H9 (cell line): ENCODE results near the gene GRIK3. TPM values are rescaled to one million over a fixed set of nuclear protein-coding genes. Genes with fewer than 3 reads are reported as not detected.

Source experiments
- DNase-seq: peaks from one replicate; pipeline ENCODE4 v3.0.0-alpha.2; 2017
- H2AFZ ChIP-seq: one replicate; pipeline ENCODE4 v1.6.1; 2013; ENCODE audit warnings: mild to moderate bottlenecking, low read length, control low read depth, moderate library complexity
- H2AK5ac ChIP-seq: 2 replicates; pipeline ENCODE4 v1.6.1; 2013; ENCODE audit warnings: low read length, control low read depth, mixed read lengths; ENCODE audit not compliant: insufficient read length
- H2BK120ac ChIP-seq: one replicate; pipeline ENCODE4 v1.6.1; 2013; ENCODE audit warnings: low read depth, mild to moderate bottlenecking, low read length, control low read depth, inconsistent platforms; ENCODE audit not compliant: poor library complexity, severe bottlenecking
- H2BK12ac ChIP-seq: 2 replicates; pipeline ENCODE4 v1.6.1; 2013; ENCODE audit warnings: low read length, control low read depth, mixed read lengths, low read depth; ENCODE audit not compliant: insufficient read length
- H2BK15ac ChIP-seq: 2 replicates; pipeline ENCODE4 v1.6.1; 2013; ENCODE audit warnings: low read depth, low read length, control low read depth
- H2BK20ac ChIP-seq: one replicate; pipeline ENCODE4 v1.6.1; 2013; ENCODE audit warnings: low read depth, mild to moderate bottlenecking, low read length, control low read depth, inconsistent platforms; ENCODE audit not compliant: poor library complexity, severe bottlenecking
- H2BK5ac ChIP-seq: 2 replicates; pipeline ENCODE4 v1.6.1; 2013; ENCODE audit warnings: low read length, control low read depth, mixed read lengths; ENCODE audit not compliant: insufficient read length
- H3K14ac ChIP-seq: 2 replicates; pipeline ENCODE4 v1.6.1; 2013; ENCODE audit warnings: low read length, control low read depth; ENCODE audit not compliant: insufficient read depth
- H3K18ac ChIP-seq: 2 replicates; pipeline ENCODE4 v1.6.1; 2013; ENCODE audit warnings: low read depth, mild to moderate bottlenecking, mixed read lengths, low read length, control low read depth; ENCODE audit not compliant: insufficient read length
- H3K23ac ChIP-seq: 2 replicates; pipeline ENCODE4 v1.6.1; 2013; ENCODE audit warnings: low read length, control low read depth, mixed read lengths, low read depth; ENCODE audit not compliant: insufficient read length
- H3K23me2 ChIP-seq: 2 replicates; pipeline ENCODE4 v1.6.1; 2013; ENCODE audit warnings: low read depth, mild to moderate bottlenecking, mixed read lengths, low read length, control low read depth; ENCODE audit not compliant: insufficient read length, poor library complexity, severe bottlenecking
- H3K27ac ChIP-seq: 2 replicates; pipeline ENCODE4 v1.5.1; 2013; ENCODE audit warnings: low read length, control low read depth, mixed read lengths, low read depth; ENCODE audit not compliant: insufficient read length
- H3K27me3 ChIP-seq: 2 replicates; pipeline ENCODE4 v1.6.1; 2013; ENCODE audit warnings: low read length, control low read depth, inconsistent platforms; ENCODE audit not compliant: insufficient read depth
- H3K4ac ChIP-seq: 2 replicates; pipeline ENCODE4 v1.6.1; 2013; ENCODE audit warnings: low read depth, mild to moderate bottlenecking, control low read depth, inconsistent platforms, low read length, moderate library complexity
- H3K4me1 ChIP-seq: 2 replicates; pipeline ENCODE4 v1.6.1; 2013; ENCODE audit warnings: low read length, control low read depth, inconsistent platforms; ENCODE audit not compliant: insufficient read depth
- H3K4me2 ChIP-seq: 2 replicates; pipeline ENCODE4 v1.6.1; 2013; ENCODE audit warnings: low read length, control low read depth, mixed read lengths; ENCODE audit not compliant: insufficient read length, insufficient read depth
- H3K56ac ChIP-seq: 2 replicates; pipeline ENCODE4 v1.6.1; 2013; ENCODE audit warnings: low read depth, mild to moderate bottlenecking, mixed read lengths, low read length, control low read depth; ENCODE audit not compliant: insufficient read length
- H3K79me1 ChIP-seq: 2 replicates; pipeline ENCODE4 v1.6.1; 2013; ENCODE audit warnings: low read depth, mild to moderate bottlenecking, moderate library complexity, low read length, control low read depth, inconsistent platforms; ENCODE audit not compliant: insufficient read depth, poor library complexity, severe bottlenecking
- H3K79me2 ChIP-seq: 2 replicates; pipeline ENCODE4 v1.6.1; 2013; ENCODE audit warnings: low read length, control low read depth, inconsistent platforms; ENCODE audit not compliant: insufficient read depth
- H3K9ac ChIP-seq: 2 replicates; pipeline ENCODE4 v1.6.1; 2013; ENCODE audit warnings: low read length, control low read depth, mixed read lengths; ENCODE audit not compliant: insufficient read length; ENCODE audit errors: extremely low read depth
- H3K9me3 ChIP-seq: one replicate; pipeline ENCODE4 v1.6.1; 2013; ENCODE audit warnings: low read depth, low read length, inconsistent platforms; ENCODE audit not compliant: control insufficient read depth
- H3T11ph ChIP-seq: one replicate; pipeline ENCODE4 v1.6.1; 2013; ENCODE audit warnings: mild to moderate bottlenecking, low read length, control low read depth, inconsistent platforms
- H4K20me1 ChIP-seq: one replicate; pipeline ENCODE4 v1.6.1; 2013; ENCODE audit not compliant: control insufficient read depth, insufficient read length, insufficient read depth
- H4K5ac ChIP-seq: 2 replicates; pipeline ENCODE4 v1.6.1; 2013; ENCODE audit warnings: low read depth, mild to moderate bottlenecking, mixed read lengths, low read length, control low read depth; ENCODE audit not compliant: insufficient read length
- H4K8ac ChIP-seq: replicated peaks from 2 replicates; pipeline ENCODE4 v1.6.1; 2013; ENCODE audit warnings: low read length, control low read depth, mixed read lengths, low read depth; ENCODE audit not compliant: insufficient read length
- H4K91ac ChIP-seq: 2 replicates; pipeline ENCODE4 v1.6.1; 2013; ENCODE audit warnings: low read depth, mild to moderate bottlenecking, moderate library complexity, mixed read lengths, low read length, control low read depth; ENCODE audit not compliant: insufficient read length
- H3K27ac Mint-ChIP-seq, 3 experiments: 2 replicates in 2 of 3; 3 replicates in 1 of 3; pipeline ENCODE4 v1.8.0; 2020 to 2021; ENCODE audit warnings: mixed read lengths in 3 of 3, mild to moderate bottlenecking in 1 of 3, moderate library complexity in 1 of 3
- H3K27me3 Mint-ChIP-seq: 2 replicates; pipeline ENCODE4 v1.8.0; 2021; ENCODE audit warnings: low read depth, mild to moderate bottlenecking, moderate library complexity, mixed read lengths
- H3K36me3 Mint-ChIP-seq, 3 experiments: 2 replicates in 2 of 3; 3 replicates in 1 of 3; pipeline ENCODE4 v1.8.0; 2020 to 2021; ENCODE audit warnings: low read depth in 3 of 3, mixed read lengths in 3 of 3; ENCODE audit not compliant: insufficient read depth in 1 of 3
- H3K4me1 Mint-ChIP-seq, 2 experiments: 2 replicates each; pipeline ENCODE4 v1.8.0; 2020; ENCODE audit warnings: mixed read lengths in 2 of 2
- H3K4me3 Mint-ChIP-seq, 2 experiments: 2 replicates in 1 of 2; 3 replicates in 1 of 2; pipeline ENCODE4 v1.8.0; 2020 to 2021; ENCODE audit warnings: mild to moderate bottlenecking in 2 of 2, mixed read lengths in 2 of 2, moderate library complexity in 1 of 2
- H3K9me3 Mint-ChIP-seq, 2 experiments: 2 replicates in 1 of 2; 3 replicates in 1 of 2; pipeline ENCODE4 v1.8.0; 2020; ENCODE audit warnings: mild to moderate bottlenecking in 2 of 2, mixed read lengths in 2 of 2, moderate library complexity in 1 of 2
- CTCF ChIP-seq: fragments of 200-600 bp; sonication (generic); conservative IDR thresholded peaks from 3 replicates; pipeline ENCODE4 v1.8.0; 2021; ENCODE audit warnings: antibody characterized with exemption, mild to moderate bottlenecking
- WGBS: extraction: QIAGEN DNeasy Blood & Tissue Kit; methylation state at CpG from one replicate; pipeline ENCODE4 v1.1.7; 2013; ENCODE audit warnings: missing lambda C conversion rate, low lambda C conversion rate, mixed read lengths; ENCODE audit not compliant: insufficient read length; ENCODE audit errors: extremely low coverage; 5-methylcytosine and 5-hydroxymethylcytosine counted together
- total RNA-seq: library from RNA; stranded (reverse); gene quantifications from 2 replicates; pipeline ENCODE4 v1.2.1, GENCODE V29; 2021

GRIK3 gene
- total RNA-seq, 1 experiment from 2014 or later, result 1.7 TPM

- Histone ChIP-seq H3K9me3 (no peaks in the 10 kb centered on the region), H4K20me1 (no peaks in the 10 kb centered on the region), H2AFZ (no peak overlapping the region), H3K79me1 (no peaks in the 10 kb centered on the region), H3K56ac (no peak overlapping the region), H4K5ac (no peak overlapping the region), H3K4me2 (no peak overlapping the region), H3K14ac (no peak overlapping the region), H3K9ac (no peak overlapping the region), H3T11ph (no peak overlapping the region), H3K27me3 (no peaks in the 10 kb centered on the region), H2AK5ac (no peak overlapping the region), H2BK15ac (no peak overlapping the region), H3K4ac (no peak overlapping the region), H3K79me2 (no peaks in the 10 kb centered on the region), H3K18ac (no peak overlapping the region), H4K91ac (no peak overlapping the region), H3K4me1 (no peaks in the 10 kb centered on the region), H3K23me2 (no peaks in the 10 kb centered on the region), H2BK20ac (no peak overlapping the region), H2BK120ac (no peak overlapping the region), H3K23ac (no peak overlapping the region), H2BK12ac (no peak overlapping the region), H2BK5ac (no peak overlapping the region), H4K8ac (no peak overlapping the region), H3K27ac (no peak overlapping the region)
- H3K27ac Mint-ChIP-seq, result no peak overlapping the region
- WGBS, result no CpG with 5 or more reads among the region's 7 CpGs
- peaks cover 6 to 10% of the 10 kb centered on the region in 2 experiments for H3K4me1 Mint-ChIP-seq
- DNase-seq, result no peak
- no peak for TF ChIP-seq CTCF
- no peaks in the 10 kb centered on the region; a peak in 1 of 7 replicates for H3K36me3 Mint-ChIP-seq
- no peaks in the 10 kb centered on the region for H3K9me3 Mint-ChIP-seq
- H3K27me3 Mint-ChIP-seq, result peaks cover 6% of the 10 kb centered on the region; the same call in 1 of the 2 replicates
- no peak overlapping the region for H3K4me3 Mint-ChIP-seq
These were observed 38.2 kb downstream of the GRIK3 start for GRCh38 chr1:36996106-36996505.
